K562 (cell line): ENCODE measurements around the gene HOXA11. TPM values are rescaled to one million over a fixed set of nuclear protein-coding genes. Genes with fewer than 3 reads are reported as not detected.

Source experiments
- ATAC-seq: fragments of 200-7000 bp; cut with Tn5 transposase; 3 replicates; pipeline ENCODE4 v1.9.1; 2020; ENCODE audit warnings: moderate library complexity
- BruUV-seq: library from RNA; stranded (reverse); fragments of 400-500 nt; replicated peaks from 2 replicates; lab custom pipeline; 2021; lab: Mats Ljungman, UMichigan
- CTCF ChIA-PET: fragments of 300-600 bp; formaldehyde crosslinking; extraction: SDS; loops from one replicate; lab custom pipeline; 2021; ENCODE audit warnings: low intra/inter-chr PET ratio; lab: Yijun Ruan, JAX
- POLR2A ChIA-PET: fragments of 300-600, 350-650 bp; sonication (Branson Sonifier 250); formaldehyde crosslinking; extraction: SDS; loops from one replicate; lab custom pipeline; 2021; ENCODE audit warnings: antibody characterized with exemption, inconsistent platforms; lab: Yijun Ruan, JAX
- DNase-seq, 4 experiments: peaks; one replicate each; pipeline versions ENCODE4 v3.0.0 to v3.0.0-alpha.2; 2011 to 2018; ENCODE audit warnings: low spot score in 3 of 4, mixed read lengths in 3 of 4; ENCODE audit errors: extremely low read depth in 1 of 4
- FAIRE-seq: peaks from 2 replicates; lab custom pipeline; 2011; peaks lifted over from hg19 to GRCh38; lab: Jason Lieb, UNC
- H2AFZ ChIP-seq: 2 replicates; pipeline ENCODE4 v1.6.0; 2011; ENCODE audit warnings: low read depth, low read length, control low read depth, inconsistent platforms
- H3K27ac ChIP-seq: fragments of 200-600 bp; 3 replicates; pipeline ENCODE4 v1.8.0; 2011; ENCODE audit warnings: low read depth, mild to moderate bottlenecking, control low read depth, inconsistent platforms, low read length, moderate library complexity, mixed read lengths; ENCODE audit errors: extremely low read depth
- H3K27me3 ChIP-seq, 2 experiments: fragments of 300-600 bp in 1 of 2; 2 replicates in 1 of 2; 3 replicates in 1 of 2; pipeline versions ENCODE4 v1.6.0 to v1.8.0; 2011; ENCODE audit warnings: inconsistent platforms in 2 of 2, low read length in 2 of 2, mild to moderate bottlenecking in 1 of 2, mixed read lengths in 1 of 2, moderate library complexity in 1 of 2; ENCODE audit not compliant: control insufficient read depth in 2 of 2, insufficient read depth in 2 of 2
- H3K36me3 ChIP-seq: fragments of 300-600 bp; 3 replicates; pipeline ENCODE4 v1.8.0; 2011; ENCODE audit warnings: mild to moderate bottlenecking, low read length, inconsistent platforms; ENCODE audit not compliant: control insufficient read depth, insufficient read depth
- H3K4me1 ChIP-seq, 2 experiments: fragments of 200-600 bp in 1 of 2; replicated peaks in 1 of 2; 2 replicates in 1 of 2; 3 replicates in 1 of 2; pipeline versions ENCODE4 v1.5.1 to v1.8.0; 2011; ENCODE audit warnings: inconsistent platforms in 2 of 2, low read length in 2 of 2, mild to moderate bottlenecking in 1 of 2, mixed read lengths in 1 of 2, moderate library complexity in 1 of 2; ENCODE audit not compliant: control insufficient read depth in 2 of 2, insufficient read depth in 2 of 2
- H3K4me2 ChIP-seq: 2 replicates; pipeline ENCODE4 v1.6.1; 2011; ENCODE audit warnings: low read length, control low read depth, inconsistent platforms, mixed read lengths; ENCODE audit not compliant: insufficient read depth
- H3K4me3 ChIP-seq: fragments of 200-600 bp; sonication (generic), shearing (Covaris generic); 2 replicates; pipeline ENCODE4 v1.5.1; 2016; ENCODE audit warnings: control low read depth, inconsistent platforms
- H3K79me2 ChIP-seq: fragments of 200-600 bp; 3 replicates; pipeline ENCODE4 v1.8.0; 2011; ENCODE audit warnings: low read length, inconsistent platforms; ENCODE audit not compliant: control insufficient read depth, insufficient read depth
- H3K9ac ChIP-seq, 2 experiments: 2 replicates each; pipeline versions ENCODE4 v1.6.0 to v1.6.1; 2011; ENCODE audit warnings: low read depth in 2 of 2, low read length in 2 of 2, control low read depth in 1 of 2, inconsistent platforms in 1 of 2, mild to moderate bottlenecking in 1 of 2, mixed read lengths in 1 of 2; ENCODE audit not compliant: insufficient read depth in 1 of 2
- H3K9me1 ChIP-seq: one replicate; pipeline ENCODE4 v1.6.0; 2011; ENCODE audit warnings: inconsistent platforms, mild to moderate bottlenecking, low read length, moderate library complexity; ENCODE audit not compliant: control insufficient read depth, insufficient read depth
- H3K9me3 ChIP-seq: replicated peaks from 2 replicates; pipeline ENCODE4 v1.5.1; 2011; ENCODE audit warnings: low read depth, low read length, inconsistent platforms; ENCODE audit not compliant: control insufficient read depth, insufficient read depth
- H4K20me1 ChIP-seq: replicated peaks from 2 replicates; pipeline ENCODE4 v1.6.1; 2011; ENCODE audit warnings: low read length, inconsistent platforms, mixed read lengths; ENCODE audit not compliant: control insufficient read depth, insufficient read depth
- ETS1 ChIP-seq: conservative IDR thresholded peaks from 2 replicates; pipeline ENCODE4 v1.6.1; 2011; ENCODE audit warnings: low read depth, mild to moderate bottlenecking, low read length; ENCODE audit not compliant: control insufficient read depth
- ETV6 ChIP-seq, 3 experiments: fragments of 150-350 bp in 1 of 3; sonication (generic) in 1 of 3; formaldehyde crosslinking in 1 of 3; IDR thresholded peaks; 2 replicates each; pipeline versions ENCODE4 v1.6.1 to v1.8.0; 2014 to 2022; ENCODE audit warnings: borderline replicate concordance in 2 of 3, low read depth in 2 of 3, antibody characterized with exemption in 1 of 3, low read length in 1 of 3, mild to moderate bottlenecking in 1 of 3, missing genetic modification reagents in 1 of 3
- SNRNP70 ChIP-seq: fragments of 200-400 bp; formaldehyde crosslinking; optimal IDR thresholded peaks from 2 replicates; pipeline ENCODE3; 2017; ENCODE audit warnings: low read depth, low read length
- TAF9B ChIP-seq: fragments of 450-650 bp; IDR thresholded peaks from 2 replicates; pipeline ENCODE4 v1.6.1; 2018; ENCODE audit warnings: mild to moderate bottlenecking; ENCODE audit not compliant: partially characterized antibody
- ZBTB43 ChIP-seq: sonication (generic); formaldehyde crosslinking; IDR thresholded peaks from 2 replicates; pipeline ENCODE4 v1.8.0; 2023; ENCODE audit warnings: mild to moderate bottlenecking, missing genetic modification reagents
- ZNF280A ChIP-seq: fragments of 450-650 bp; IDR thresholded peaks from 2 replicates; pipeline ENCODE4 v1.6.1; 2018; ENCODE audit warnings: mild to moderate bottlenecking, low read depth; ENCODE audit not compliant: partially characterized antibody
- ZNF512 ChIP-seq: IDR thresholded peaks from 2 replicates; pipeline ENCODE4 v1.6.1; 2016; ENCODE audit warnings: missing genetic modification characterization, missing compliant biosample characterization
- ZNF668 ChIP-seq: fragments of 250-450 bp; sonication (Bioruptor Pico); IDR thresholded peaks from 2 replicates; pipeline ENCODE4 v1.8.0; 2022; ENCODE audit warnings: mild to moderate bottlenecking, inconsistent platforms
- WGBS: fragments of 100-300 bp; shearing (Covaris generic); methylation state at CpG from one replicate; pipeline ENCODE4 v1.1.6; 2016; ENCODE audit warnings: low coverage, mixed read lengths; ENCODE audit not compliant: insufficient coverage; ENCODE audit errors: missing lambda C conversion rate; 5-methylcytosine and 5-hydroxymethylcytosine counted together
- in situ Hi-C: fragments of 300-500 bp; cut with MboI; formaldehyde crosslinking; loops from 4 replicates; pipeline ENCODE4 v1.15.0; 2018; ENCODE audit warnings: inconsistent platforms, mixed read lengths
- intact Hi-C: fragments of 100-400 bp; cut with micrococcal nuclease; formaldehyde crosslinking; loops from 2 replicates; pipeline ENCODE4 v1.14.2; 2022
- polyA plus RNA-seq, 8 experiments: library from polyadenylated mRNA; depleted of rRNA in 4 of 8; stranded (reverse) in 5 of 8; unstranded in 3 of 8; fragments of >200 nt; fragmentation: Nextera tagmentation in 2 of 8; fragmentation: Illumina TruSeq in 1 of 8; extraction: Ambion mirVana in 2 of 8; extraction: Trizol in 1 of 8; gene quantifications; 2 replicates each; pipeline versions ENCODE4 v1.2.1 to v1.2.3, GENCODE V29; 2011 to 2014; ENCODE audit warnings: inconsistent platforms in 1 of 8, missing spikeins in 1 of 8
- total RNA-seq, 7 experiments: library from RNA; depleted of rRNA in 6 of 7; stranded (reverse); fragments of >200 nt in 6 of 7; fragmentation: Illumina TruSeq in 2 of 7; extraction: Trizol in 2 of 7; gene quantifications; 2 replicates each; pipeline versions ENCODE4 v1.2.1 to v1.2.3, GENCODE V29; 2011 to 2021; ENCODE audit warnings: low replicate concordance in 1 of 7

HOXA11 gene
- total and polyA plus RNA-seq, 9 of the 15 experiments (the other 6 are each of a cell fraction or from before 2014, with no cell fraction given) = not detected

- Histone ChIP-seq H3K9ac (no peak overlapping the region), H3K27ac (no peak overlapping the region), H3K4me3 (no peak overlapping the region), H4K20me1 (no peaks in the 10 kb centered on the region), H3K27me3 (peaks cover 42 to 65% of the 10 kb centered on the region in 2 experiments), H3K4me1 (peaks cover 0 to 16% of the 10 kb centered on the region in 2 experiments; a peak in 1 of 5 replicates), H3K36me3 (no peaks in the 10 kb centered on the region), H3K9me1 (no peaks in the 10 kb centered on the region), H3K9me3 (no peaks in the 10 kb centered on the region), H3K4me2 (no peak overlapping the region), H3K79me2 (no peaks in the 10 kb centered on the region), H2AFZ (no peak overlapping the region)
- FAIRE-seq (no peak), DNase-seq (no peak), ATAC-seq (no peak)
- ChIA-PET CTCF (no interaction called here), POLR2A (no interaction called here)
- intact Hi-C loops (no loop called here), in situ Hi-C loops (no loop called here)
- no TSS peak for BruUV-seq
- TF ChIP-seq ZNF512 (peak; percentile 53; the same call in 1 of the 2 replicates), ZNF668 (no peak)
Measured at GRCh38 chr7:27217951-27218350, 32.9 kb upstream of the HOXA11 start.

- DNase-seq (no peak), ATAC-seq (no peak), FAIRE-seq (no peak)
- ChIA-PET POLR2A (no interaction called here), CTCF (no interaction called here)
- intact Hi-C loops (no loop called here), in situ Hi-C loops (no loop called here)
- Histone ChIP-seq H3K4me2 (no peak overlapping the region), H4K20me1 (no peaks in the 10 kb centered on the region), H3K9ac (no peak overlapping the region), H3K9me1 (no peaks in the 10 kb centered on the region), H3K79me2 (no peaks in the 10 kb centered on the region), H3K4me1 (peaks cover 0 to 17% of the 10 kb centered on the region in 2 experiments; a peak in 1 of 5 replicates), H3K4me3 (no peak overlapping the region), H2AFZ (no peak overlapping the region), H3K27ac (no peak overlapping the region), H3K9me3 (no peaks in the 10 kb centered on the region), H3K36me3 (no peaks in the 10 kb centered on the region), H3K27me3 (peaks cover 39 to 72% of the 10 kb centered on the region in 2 experiments)
- WGBS = 4% methylated on average over 2 of the region's 2 CpGs
- no TSS peak for BruUV-seq
- TF ChIP-seq TAF9B (no peak), ETV6 (IDR thresholded peaks at IDR 0.05; ENCODE audit: borderline replicate concordance in 1 of 2, low read depth in 2 of 2, low read length in 1 of 2) (no peak), ETV6 (CRISPR knock-in tag; IDR thresholded peaks at IDR 0.05; ENCODE audit: borderline replicate concordance) (no peak), ZBTB43 (CRISPR knock-in tag) (no peak), ETS1 (no peak), SNRNP70 (no peak), ZNF280A (no peak)
Measured at GRCh38 chr7:27215356-27215755, 30.3 kb upstream of the HOXA11 start.
